Panc1 (cell line): Measurements from ENCODE around the gene CACNA1A. TPM values are rescaled to one million over a fixed set of nuclear protein-coding genes. Genes with fewer than 3 reads are reported as not detected.

Experiments used
- ATAC-seq: fragments of 200-7000 bp; cut with Tn5 transposase; 2 replicates; pipeline ENCODE4 v1.9.1; 2020; ENCODE audit warnings: mild to moderate bottlenecking, moderate library complexity
- BruUV-seq: library from RNA; stranded (reverse); fragments of 400-500 nt; replicated peaks from 2 replicates; lab custom pipeline; 2021; lab: Mats Ljungman, UMichigan
- CTCF ChIA-PET: fragments of 300-600 bp; sonication (Branson Sonifier 250); formaldehyde crosslinking; loops from one replicate; lab custom pipeline; 2022; ENCODE audit warnings: antibody characterized with exemption; lab: Charles Lee
- POLR2A ChIA-PET: fragments of 300-600 bp; sonication (Branson Sonifier 250); formaldehyde crosslinking; loops from one replicate; lab custom pipeline; 2022; ENCODE audit warnings: antibody characterized with exemption; lab: Charles Lee
- DNase-seq: peaks from one replicate; pipeline ENCODE4 v3.0.0-alpha.2; 2010; ENCODE audit warnings: low read depth, low spot score
- H3K27ac ChIP-seq: 2 replicates; pipeline ENCODE4 v1.5.1; 2011; ENCODE audit warnings: mild to moderate bottlenecking, low read length, inconsistent platforms
- H3K27me3 ChIP-seq: fragments of 200-500 bp; sonication (Bioruptor generic); 2 replicates; pipeline ENCODE4 v1.6.0; 2014; ENCODE audit warnings: low read length, inconsistent platforms; ENCODE audit not compliant: control insufficient read depth, insufficient read depth
- H3K36me3 ChIP-seq: fragments of 200-500 bp; sonication (Bioruptor generic); 2 replicates; pipeline ENCODE4 v1.5.1; 2014; ENCODE audit warnings: inconsistent platforms, mild to moderate bottlenecking, low read length, moderate library complexity; ENCODE audit not compliant: control insufficient read depth, insufficient read depth
- H3K4me1 ChIP-seq: 2 replicates; pipeline ENCODE4 v1.5.1; 2011; ENCODE audit warnings: inconsistent platforms, mild to moderate bottlenecking, low read length, moderate library complexity; ENCODE audit not compliant: control insufficient read depth, insufficient read depth
- H3K4me3 ChIP-seq, 2 experiments: 2 replicates each; pipeline ENCODE4 v1.5.1; 2011 to 2012; ENCODE audit warnings: low read depth in 2 of 2, low read length in 2 of 2, mild to moderate bottlenecking in 2 of 2, inconsistent platforms in 1 of 2, moderate library complexity in 1 of 2
- H3K9me3 ChIP-seq: fragments of 200-500 bp; sonication (Bioruptor generic); 2 replicates; pipeline ENCODE4 v1.5.1; 2014; ENCODE audit warnings: low read depth, mild to moderate bottlenecking, inconsistent platforms, low read length, moderate library complexity; ENCODE audit not compliant: control insufficient read depth, insufficient read depth
- POLR2AphosphoS5 ChIP-seq: IDR thresholded peaks from 2 replicates; pipeline ENCODE4 v1.6.1; 2012; ENCODE audit warnings: mild to moderate bottlenecking, low read depth, low read length, moderate library complexity
- SIN3A ChIP-seq: IDR thresholded peaks from 2 replicates; pipeline ENCODE4 v1.6.1; 2012; ENCODE audit warnings: low read depth, mild to moderate bottlenecking, low read length, moderate library complexity, borderline replicate concordance; ENCODE audit not compliant: insufficient read depth
- TCF7L2 ChIP-seq: IDR thresholded peaks from 2 replicates; pipeline ENCODE4 v1.6.1; 2011; ENCODE audit warnings: mild to moderate bottlenecking, low read depth, low read length, inconsistent platforms
- in situ Hi-C: cut with HindIII; loops from 2 replicates; pipeline ENCODE4 v1.10.0; 2016; ENCODE audit warnings: low sequenced_read_pairs, low pct_unique_long_range_greater_than_20kb
- intact Hi-C: fragments of 100-400 bp; cut with micrococcal nuclease; formaldehyde crosslinking; loops from one replicate; pipeline ENCODE4 v1.10.0; 2022; ENCODE audit not compliant: unreplicated experiment
- total RNA-seq: library from RNA; stranded (reverse); gene quantifications from one replicate; pipeline ENCODE4 v1.2.1, GENCODE V29; 2021; ENCODE audit not compliant: unreplicated experiment
- TF ChIP-seq, protein P1 (sequence below): fragments of 450-650 bp; IDR thresholded peaks from 2 replicates; pipeline ENCODE4 v1.5.1; 2017; ENCODE audit warnings: mild to moderate bottlenecking
- TF ChIP-seq, protein P2 (sequence below), 2 experiments: IDR thresholded peaks; 2 replicates each; pipeline ENCODE4 v1.6.1; 2011 to 2012; ENCODE audit warnings: low read depth in 2 of 2, control low read depth in 1 of 2, low read length in 1 of 2, mild to moderate bottlenecking in 1 of 2, moderate library complexity in 1 of 2; ENCODE audit not compliant: insufficient read depth in 1 of 2

CACNA1A gene
- total RNA-seq, 1 experiment from 2014 or later, result 0.51 TPM

DNA sequence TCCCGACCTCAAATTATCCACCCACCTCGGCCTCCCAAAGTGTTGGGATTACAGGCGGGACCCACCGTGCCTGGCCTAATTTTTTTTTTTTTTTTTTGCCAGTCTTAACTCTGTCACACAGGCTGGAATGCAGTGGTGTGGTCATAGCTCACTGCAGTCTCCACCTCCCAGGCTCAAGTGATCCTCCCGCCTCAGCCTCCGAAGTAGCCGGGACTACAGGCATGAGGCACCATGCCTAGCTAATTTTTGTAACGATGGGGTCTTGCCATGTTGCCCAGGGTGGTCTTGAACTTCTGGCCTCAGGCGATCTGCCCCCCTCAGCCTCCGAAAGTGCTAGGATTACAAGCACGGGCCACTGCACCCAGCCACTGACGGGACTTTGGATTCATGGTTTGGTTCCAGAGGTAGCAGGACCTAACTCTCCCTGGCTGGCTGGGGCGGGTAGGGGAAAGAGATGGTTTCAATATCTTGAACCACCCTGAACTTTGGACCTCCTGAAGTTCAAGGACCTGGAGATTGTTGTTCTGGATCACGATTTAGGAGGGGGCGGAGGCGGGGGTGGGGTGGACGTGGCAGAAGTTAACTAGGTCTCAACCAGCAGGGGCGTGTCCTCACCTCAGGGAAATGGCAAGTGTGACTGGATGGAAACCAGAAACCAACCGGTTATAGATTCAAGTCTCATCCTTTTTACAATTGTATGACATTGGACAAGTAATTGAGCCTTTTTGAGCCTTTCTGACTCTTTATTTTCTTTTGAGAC, 315.3 kb downstream of the CACNA1A start:
- H3K36me3 ChIP-seq, result no peaks in the 10 kb centered on the region
- POLR2A ChIA-PET, result interaction anchor here (0.6 kb wide), 2 partner anchors 14 to 33 kb away, joined by 6 to 7 read pairs; no protein-coding TSS in a partner anchor
- TF ChIP-seq, protein P1, sequence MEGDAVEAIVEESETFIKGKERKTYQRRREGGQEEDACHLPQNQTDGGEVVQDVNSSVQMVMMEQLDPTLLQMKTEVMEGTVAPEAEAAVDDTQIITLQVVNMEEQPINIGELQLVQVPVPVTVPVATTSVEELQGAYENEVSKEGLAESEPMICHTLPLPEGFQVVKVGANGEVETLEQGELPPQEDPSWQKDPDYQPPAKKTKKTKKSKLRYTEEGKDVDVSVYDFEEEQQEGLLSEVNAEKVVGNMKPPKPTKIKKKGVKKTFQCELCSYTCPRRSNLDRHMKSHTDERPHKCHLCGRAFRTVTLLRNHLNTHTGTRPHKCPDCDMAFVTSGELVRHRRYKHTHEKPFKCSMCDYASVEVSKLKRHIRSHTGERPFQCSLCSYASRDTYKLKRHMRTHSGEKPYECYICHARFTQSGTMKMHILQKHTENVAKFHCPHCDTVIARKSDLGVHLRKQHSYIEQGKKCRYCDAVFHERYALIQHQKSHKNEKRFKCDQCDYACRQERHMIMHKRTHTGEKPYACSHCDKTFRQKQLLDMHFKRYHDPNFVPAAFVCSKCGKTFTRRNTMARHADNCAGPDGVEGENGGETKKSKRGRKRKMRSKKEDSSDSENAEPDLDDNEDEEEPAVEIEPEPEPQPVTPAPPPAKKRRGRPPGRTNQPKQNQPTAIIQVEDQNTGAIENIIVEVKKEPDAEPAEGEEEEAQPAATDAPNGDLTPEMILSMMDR, result no peak
- TF ChIP-seq POLR2AphosphoS5 (no peak), TCF7L2 (no peak)
- TF ChIP-seq, protein P2, sequence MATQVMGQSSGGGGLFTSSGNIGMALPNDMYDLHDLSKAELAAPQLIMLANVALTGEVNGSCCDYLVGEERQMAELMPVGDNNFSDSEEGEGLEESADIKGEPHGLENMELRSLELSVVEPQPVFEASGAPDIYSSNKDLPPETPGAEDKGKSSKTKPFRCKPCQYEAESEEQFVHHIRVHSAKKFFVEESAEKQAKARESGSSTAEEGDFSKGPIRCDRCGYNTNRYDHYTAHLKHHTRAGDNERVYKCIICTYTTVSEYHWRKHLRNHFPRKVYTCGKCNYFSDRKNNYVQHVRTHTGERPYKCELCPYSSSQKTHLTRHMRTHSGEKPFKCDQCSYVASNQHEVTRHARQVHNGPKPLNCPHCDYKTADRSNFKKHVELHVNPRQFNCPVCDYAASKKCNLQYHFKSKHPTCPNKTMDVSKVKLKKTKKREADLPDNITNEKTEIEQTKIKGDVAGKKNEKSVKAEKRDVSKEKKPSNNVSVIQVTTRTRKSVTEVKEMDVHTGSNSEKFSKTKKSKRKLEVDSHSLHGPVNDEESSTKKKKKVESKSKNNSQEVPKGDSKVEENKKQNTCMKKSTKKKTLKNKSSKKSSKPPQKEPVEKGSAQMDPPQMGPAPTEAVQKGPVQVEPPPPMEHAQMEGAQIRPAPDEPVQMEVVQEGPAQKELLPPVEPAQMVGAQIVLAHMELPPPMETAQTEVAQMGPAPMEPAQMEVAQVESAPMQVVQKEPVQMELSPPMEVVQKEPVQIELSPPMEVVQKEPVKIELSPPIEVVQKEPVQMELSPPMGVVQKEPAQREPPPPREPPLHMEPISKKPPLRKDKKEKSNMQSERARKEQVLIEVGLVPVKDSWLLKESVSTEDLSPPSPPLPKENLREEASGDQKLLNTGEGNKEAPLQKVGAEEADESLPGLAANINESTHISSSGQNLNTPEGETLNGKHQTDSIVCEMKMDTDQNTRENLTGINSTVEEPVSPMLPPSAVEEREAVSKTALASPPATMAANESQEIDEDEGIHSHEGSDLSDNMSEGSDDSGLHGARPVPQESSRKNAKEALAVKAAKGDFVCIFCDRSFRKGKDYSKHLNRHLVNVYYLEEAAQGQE (IDR thresholded peaks at IDR 0.05; ENCODE audit: insufficient read depth in 1 of 2, low read depth in 2 of 2, low read length in 1 of 2), result no peak
- ATAC-seq, result no peak
- H3K27me3 ChIP-seq, result no peaks in the 10 kb centered on the region
- DNase-seq, result no peak
- BruUV-seq, result no TSS peak
- CTCF ChIA-PET, result interaction anchor here (0.6 kb wide), 1 partner anchor 9 kb away, joined by 4 read pairs; no protein-coding TSS in a partner anchor
- no peaks in the 10 kb centered on the region for H3K9me3 ChIP-seq
- intact Hi-C loops, result no loop called here
- in situ Hi-C loops, result no loop called here
- no peak overlapping the region for H3K27ac ChIP-seq
- H3K4me1 ChIP-seq, result no peaks in the 10 kb centered on the region
- H3K4me3 ChIP-seq, result no peak overlapping the region

DNA sequence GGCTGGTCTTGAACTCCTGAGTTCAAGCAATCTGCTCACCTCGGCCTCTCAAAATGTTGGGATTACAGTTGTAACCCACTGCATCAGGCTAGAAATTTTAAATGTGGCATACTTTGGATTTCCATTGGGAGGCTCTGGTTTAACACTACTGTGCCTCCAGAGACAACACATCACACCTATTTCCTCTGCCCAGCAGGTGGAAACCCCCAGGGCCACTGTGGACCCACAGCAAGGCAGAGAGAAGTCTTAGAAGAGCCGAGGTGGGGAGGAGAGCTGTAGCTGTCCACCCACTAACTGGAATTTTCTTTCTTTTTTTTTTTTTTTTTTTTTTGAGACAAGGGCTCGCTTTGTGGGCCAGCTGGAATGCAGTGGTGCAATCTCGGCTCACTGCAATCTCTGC, 316.7 kb downstream of the CACNA1A start:
- Histone ChIP-seq H3K27ac (no peak overlapping the region), H3K4me3 (no peak overlapping the region), H3K9me3 (no peaks in the 10 kb centered on the region), H3K4me1 (no peaks in the 10 kb centered on the region), H3K36me3 (no peaks in the 10 kb centered on the region), H3K27me3 (no peaks in the 10 kb centered on the region)
- intact Hi-C loops (no loop called here), in situ Hi-C loops (no loop called here)
- BruUV-seq, result no TSS peak
- ChIA-PET CTCF (interaction anchor here (0.5 kb wide), 1 partner anchor 179 kb away, joined by 3 read pairs; no protein-coding TSS in a partner anchor), POLR2A (no interaction called here)
- TF ChIP-seq POLR2AphosphoS5 (no peak), TCF7L2 (no peak), SIN3A (no peak)
- TF ChIP-seq, protein P2 (IDR thresholded peaks at IDR 0.05; ENCODE audit: insufficient read depth in 1 of 2, low read depth in 2 of 2, low read length in 1 of 2), result no peak
- TF ChIP-seq, protein P1, result no peak
- DNase-seq (no peak), ATAC-seq (no peak)
